T-helper 1 cell (primary cell): Measurements from ENCODE around the gene OR10G2.
"Not testable (repeated sequence)": the region's sequence is repeated elsewhere in the genome, so short reads cannot be mapped to it uniquely, and the experiment has no call there.

Experiments
- DNase-seq, 5 donors: peaks; one replicate each; pipeline ENCODE4 v3.0.0-alpha.2; 2012 to 2020
- total RNA-seq, 4 donors: gene quantifications; one replicate each; lab custom pipeline; 2026; lab: John Stamatoyannopoulos, UW

OR10G2 gene, protein sequence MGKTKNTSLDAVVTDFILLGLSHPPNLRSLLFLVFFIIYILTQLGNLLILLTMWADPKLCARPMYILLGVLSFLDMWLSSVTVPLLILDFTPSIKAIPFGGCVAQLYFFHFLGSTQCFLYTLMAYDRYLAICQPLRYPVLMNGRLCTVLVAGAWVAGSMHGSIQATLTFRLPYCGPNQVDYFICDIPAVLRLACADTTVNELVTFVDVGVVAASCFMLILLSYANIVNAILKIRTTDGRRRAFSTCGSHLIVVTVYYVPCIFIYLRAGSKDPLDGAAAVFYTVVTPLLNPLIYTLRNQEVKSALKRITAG
- 0 reads per million in 4 donors for total RNA-seq

DNA sequence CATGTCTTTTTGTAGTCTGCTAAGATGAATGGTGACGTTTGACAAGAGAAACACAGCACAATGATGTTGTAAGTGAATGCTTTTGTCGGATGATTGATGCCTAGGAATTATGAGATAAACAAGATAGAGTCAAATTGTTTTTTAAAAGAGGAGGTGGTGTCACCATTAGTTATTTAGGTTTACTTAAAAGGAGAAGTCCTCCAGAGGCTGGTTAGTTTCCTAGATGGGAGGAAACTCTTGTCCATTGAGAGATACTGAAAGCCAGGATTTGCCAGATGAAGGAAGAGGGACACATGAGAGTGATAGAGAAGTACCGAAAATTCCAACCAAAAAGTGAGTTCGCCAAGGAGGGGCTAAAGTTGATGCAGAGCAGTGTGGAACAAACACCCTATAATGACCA lies at the start of gene OR10G2:
Gene OR10G2, minus strand, starts transcription at position 101 of the 400 bp plus-strand sequence. Its CDS starts 98 bp downstream, at position 3.
- DNase-seq = no peak

DNA sequence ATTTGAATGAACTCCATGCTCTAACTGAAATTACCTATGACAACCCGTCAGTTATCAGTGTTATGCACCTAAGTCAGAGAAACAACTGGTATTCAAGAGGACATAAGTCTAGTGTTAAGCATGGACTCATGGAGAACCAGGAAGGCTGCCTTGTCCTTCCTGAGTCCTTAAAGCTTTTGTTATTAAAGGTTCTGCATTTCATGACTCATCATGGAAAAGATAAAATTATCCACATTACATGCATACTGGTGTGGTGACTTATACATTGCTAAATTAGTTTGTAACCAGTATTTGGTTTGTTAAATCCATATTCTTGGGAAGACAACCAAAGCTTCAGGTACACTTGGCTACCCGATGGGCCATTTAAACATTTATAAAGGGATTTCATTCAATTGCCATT lies 45.3 kb upstream of the OR10G2 start:
- DNase-seq = no peak

DNA sequence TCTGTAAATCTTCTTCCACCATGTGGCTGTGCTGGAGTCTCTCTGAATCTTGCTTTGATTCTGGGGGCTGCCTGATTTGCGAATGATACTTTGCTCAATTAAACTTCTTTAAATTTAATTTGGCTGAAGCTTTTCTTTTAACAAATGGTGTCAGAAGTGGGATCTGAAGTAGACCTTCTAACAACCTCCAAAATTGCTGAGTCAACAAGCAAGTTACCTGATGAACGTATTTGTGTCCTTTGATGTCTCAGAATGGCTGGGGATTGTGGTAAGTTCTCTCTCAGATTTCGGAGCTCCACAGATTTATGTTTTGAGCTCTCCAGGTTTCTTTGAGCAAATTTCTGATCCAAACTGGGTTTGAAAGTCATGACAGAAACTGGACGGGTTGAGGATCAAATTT lies 40.8 kb upstream of the OR10G2 start:
- DNase-seq = no peak

DNA sequence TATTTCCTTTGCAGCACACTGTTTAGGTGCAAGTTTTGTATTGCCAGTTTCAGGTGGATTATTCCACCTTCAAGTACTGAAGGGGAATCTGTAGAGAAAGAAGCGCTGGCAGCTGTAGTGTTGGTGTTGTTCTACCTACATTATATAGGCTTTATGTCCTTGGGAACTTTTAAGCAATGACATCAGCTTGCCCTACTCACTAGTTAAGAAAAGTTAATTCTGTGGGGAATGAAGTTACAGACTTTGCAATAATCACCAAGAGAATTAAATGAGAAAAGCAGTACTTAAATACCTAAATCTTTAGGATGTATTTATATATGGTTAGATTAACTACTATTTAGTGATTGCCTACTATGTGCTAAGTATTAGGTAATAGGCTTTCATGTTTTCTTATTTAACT lies 39.0 kb upstream of the OR10G2 start, which contains the start of gene OR4E1:
Gene OR4E1, minus strand, starts transcription at position 101 of the 400 bp plus-strand sequence. CDS start 2,883 bp downstream, outside the sequence.
- DNase-seq = no peak

DNA sequence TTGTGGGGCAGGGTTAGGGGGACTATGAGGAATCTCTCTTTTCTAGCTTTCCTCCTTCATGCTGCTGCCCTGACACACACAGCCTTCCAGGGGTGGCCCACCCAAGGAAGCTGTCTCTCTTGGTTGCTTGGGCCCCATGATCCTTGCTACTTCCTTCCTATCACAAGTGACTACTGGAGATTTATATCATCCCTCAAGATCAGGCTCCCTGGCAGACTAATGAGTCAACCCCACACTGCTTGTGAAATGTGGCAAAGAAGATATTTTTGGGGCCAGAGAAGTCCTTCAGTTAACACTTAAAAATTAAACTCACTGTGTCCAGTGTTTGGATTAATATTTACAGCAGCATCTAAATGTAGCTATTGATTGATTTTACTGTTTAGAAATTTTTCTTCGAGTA lies 37.4 kb upstream of the OR10G2 start:
- no peak for DNase-seq

DNA sequence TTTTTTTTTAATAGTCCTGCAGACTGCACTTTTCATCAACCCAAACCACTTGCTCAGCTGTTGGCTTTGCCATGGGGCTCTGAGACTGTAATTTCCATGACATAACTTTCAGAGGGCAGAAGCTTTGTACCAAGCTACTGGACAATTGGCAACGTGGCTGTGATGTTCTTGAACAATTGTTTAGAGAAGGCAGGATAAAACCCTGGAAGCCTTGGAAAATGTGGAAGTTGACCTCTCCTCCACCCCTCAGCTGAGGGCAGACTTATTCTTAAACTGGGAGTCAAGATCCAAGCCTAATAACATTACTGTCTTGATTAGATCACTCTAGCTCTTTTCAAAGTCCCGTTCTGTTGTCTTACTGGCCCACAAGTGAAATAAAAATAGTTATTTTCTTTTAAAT lies 36.6 kb upstream of the OR10G2 start:
- no peak for DNase-seq

DNA sequence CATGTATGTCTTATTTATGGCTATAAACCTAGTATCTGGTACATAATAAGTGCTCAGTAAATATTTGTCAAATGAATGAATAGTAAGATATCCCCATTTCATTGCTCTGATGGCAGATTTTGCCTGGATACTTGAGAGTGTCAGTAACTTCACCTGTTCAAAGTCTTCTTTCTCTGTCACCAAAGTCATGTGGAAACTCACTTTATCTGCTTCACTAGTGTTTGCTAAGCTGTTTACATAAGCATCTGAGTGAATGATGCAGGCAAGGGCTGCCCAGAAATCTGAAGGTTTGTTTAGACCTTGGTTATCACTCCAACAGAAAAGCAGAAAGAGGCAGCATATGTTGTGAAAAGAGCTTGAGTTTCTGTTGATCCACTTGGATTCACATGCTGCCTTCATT lies 34.5 kb upstream of the OR10G2 start:
- no peak for DNase-seq

DNA sequence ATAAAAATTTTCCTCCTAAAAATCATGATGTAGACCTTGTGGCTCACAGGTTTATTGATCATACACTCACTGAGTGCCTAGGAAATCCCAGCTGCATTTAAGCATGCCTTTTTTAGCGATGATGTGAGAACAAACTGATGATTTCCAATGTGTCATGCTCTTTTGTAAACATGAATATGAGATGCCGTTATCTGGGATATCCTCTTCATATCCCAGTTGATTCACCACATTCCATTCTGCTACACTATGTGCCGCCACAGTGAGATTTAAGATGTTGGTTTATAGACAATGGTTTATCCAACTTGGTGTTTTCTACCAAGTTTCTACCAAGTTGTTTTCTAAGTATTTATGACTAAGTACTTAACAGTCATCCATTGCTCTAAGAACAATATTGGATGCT lies 33.6 kb upstream of the OR10G2 start:
- no peak for DNase-seq

DNA sequence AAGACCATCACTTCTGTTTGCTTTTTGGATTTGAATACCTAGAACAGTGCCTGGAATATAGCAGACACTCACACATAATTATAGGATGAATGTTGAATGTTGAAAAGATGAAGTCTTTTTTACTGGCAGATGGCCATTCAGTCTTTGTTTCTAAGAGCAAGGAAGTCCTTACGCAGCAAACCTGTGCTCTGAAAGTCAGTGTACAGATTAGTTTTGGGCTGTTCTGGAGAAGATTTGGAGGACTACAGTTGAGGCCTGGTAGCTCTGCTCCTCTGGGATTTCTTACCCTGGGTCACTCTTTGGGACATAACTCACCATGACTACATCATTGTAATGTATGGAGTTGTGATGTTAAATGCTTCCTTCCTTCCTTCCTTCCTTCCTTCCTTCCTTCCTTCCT lies 22.2 kb upstream of the OR10G2 start:
- no peak for DNase-seq

DNA sequence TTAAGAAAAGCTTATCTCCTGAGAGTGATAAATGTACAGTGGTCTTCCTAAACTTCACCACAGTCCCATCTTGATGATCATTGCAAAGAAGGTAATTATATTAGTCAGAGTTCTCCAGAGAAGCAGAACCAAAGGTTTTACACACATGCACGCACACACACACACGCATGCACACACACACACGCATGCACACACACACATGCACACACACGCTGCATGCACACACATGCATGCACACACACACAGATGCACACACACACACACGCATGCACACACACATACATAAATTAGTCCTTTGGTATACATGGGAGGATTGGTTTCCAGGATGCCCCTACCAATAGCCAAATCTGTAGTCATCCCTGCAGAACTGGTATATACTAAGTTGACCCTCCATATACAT lies 19.5 kb upstream of the OR10G2 start:
- DNase-seq = no peak

DNA sequence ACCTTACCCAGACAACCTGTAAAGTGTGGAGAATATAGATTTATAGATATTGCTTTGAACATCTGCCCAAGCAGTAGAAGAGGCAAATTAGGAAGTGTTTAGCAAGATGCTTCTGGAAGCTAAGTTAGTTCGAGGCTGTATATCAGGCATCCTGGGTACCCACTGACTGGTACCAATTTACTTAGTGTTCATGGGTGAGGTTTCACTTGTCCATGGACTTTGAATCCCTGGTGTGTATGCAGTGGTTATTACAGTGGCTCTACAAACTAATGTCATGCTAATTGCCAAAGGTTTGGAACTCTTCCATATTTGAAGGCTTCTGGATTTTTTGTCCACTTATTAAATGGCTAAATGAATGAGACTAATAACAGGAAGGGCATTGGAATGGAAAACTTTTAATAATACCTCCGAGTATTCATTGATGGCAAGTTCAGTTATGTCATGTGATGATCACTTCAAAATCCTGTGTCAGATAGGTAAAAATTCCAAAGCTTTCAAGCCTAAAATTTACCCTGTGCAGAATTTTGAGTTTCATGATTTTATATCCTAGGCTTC lies 18.7 kb upstream of the OR10G2 start, which contains the start of gene OR4E2:
Gene OR4E2, plus strand, starts transcription at position 505 of the 555 bp plus-strand sequence. CDS start 11,248 bp downstream, outside the sequence.
- no peak for DNase-seq

DNA sequence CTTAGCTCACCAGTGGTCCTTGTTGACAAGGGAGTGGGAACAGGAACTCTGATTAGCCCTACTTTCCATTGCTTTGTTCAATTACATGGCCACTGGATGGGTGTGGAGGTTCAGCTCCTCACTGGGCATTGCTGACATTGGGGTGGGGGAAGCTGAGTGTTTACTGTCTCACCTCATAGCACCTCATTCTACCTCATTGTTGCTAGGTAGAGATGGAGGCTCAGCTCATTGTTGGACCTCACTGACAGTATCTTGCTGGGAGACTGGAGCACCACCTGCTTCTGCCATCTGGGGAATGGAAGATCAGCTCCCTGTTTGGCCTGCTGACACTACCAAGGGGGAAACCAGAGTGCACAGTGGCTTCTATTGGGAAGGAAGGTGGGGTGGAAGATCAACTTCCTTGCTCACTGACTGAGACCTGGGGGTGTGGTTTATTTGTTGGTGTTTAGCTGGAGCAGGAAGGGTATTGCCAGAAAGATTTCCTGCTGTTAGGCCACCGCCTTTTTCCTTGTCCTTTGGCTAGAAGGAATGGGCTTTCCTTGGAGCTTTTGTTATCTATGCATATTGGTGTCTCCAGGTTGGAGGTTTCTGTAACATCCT lies 17.6 kb upstream of the OR10G2 start:
- no peak for DNase-seq

DNA sequence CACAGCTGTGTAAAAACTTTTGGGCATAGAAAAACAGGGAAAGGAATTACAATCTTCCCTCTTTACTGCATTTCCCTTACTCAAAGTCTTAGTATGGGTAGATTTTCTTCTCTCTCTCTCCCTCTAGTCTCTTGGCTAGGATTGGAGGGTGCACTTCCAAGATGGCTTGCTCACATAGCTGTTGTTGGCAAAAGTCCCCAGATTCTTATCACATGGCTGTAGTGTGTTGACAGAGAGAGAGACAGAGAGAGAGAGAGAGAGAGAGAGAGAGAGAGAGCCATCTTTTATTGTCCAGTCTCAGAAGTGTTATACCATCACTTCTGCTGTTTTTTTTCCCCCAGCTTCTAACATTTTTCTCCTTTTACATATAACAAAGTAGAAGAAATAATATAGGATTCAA lies 12.6 kb upstream of the OR10G2 start:
- DNase-seq = no peak

DNA sequence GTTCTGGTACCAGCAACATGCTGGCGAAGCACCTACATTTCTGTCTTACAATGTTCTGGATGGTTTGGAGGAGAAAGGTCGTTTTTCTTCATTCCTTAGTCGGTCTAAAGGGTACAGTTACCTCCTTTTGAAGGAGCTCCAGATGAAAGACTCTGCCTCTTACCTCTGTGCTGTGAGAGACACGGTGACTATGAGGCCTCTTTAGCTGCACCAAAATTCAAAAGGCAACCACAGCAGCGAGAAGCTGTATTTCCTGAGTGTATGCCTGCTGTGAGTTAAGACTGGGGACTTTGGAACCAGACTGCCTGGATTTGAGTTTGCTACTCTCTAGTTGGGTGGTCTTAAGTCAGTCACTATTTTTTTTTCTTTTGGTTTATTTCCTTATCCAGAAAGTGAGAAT lies 8.7 kb upstream of the OR10G2 start:
- DNase-seq = no peak

DNA sequence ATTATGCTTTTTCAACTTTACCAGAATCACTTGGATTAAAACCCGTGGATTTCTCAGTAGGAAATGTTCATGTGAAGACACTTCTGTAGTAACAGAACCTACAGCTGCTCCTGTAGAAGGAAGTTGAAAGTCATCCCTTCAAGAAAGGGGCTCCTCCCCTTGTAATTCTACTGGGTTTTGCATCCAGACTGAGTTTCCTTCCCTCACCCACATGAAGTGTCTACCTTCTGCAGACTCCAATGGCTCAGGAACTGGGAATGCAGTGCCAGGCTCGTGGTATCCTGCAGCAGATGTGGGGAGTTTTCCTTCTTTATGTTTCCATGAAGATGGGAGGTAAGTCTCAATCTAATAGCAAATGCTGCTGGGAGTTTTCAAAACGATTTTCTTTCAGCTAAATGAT lies 7.9 kb upstream of the OR10G2 start:
- DNase-seq = no peak

DNA sequence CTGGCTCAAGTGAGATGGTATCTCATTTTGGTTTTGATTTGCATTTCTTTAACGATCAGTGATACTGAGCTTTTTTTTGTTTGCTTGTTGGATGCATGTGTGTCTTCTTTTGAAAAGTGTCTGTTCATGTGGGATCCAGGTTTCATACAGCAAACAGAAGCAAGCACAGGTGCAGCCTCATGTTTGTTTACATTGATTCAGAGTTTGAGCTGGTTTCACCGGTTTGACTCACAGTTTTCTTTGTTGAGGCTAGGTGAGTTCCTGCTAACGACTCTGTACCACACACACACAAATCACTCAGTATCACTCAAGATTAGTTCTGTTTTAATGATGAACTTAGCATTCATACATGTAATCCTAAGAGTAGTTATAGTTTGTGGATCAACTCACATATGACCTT lies 3.7 kb downstream of the OR10G2 start:
- DNase-seq = no peak

DNA sequence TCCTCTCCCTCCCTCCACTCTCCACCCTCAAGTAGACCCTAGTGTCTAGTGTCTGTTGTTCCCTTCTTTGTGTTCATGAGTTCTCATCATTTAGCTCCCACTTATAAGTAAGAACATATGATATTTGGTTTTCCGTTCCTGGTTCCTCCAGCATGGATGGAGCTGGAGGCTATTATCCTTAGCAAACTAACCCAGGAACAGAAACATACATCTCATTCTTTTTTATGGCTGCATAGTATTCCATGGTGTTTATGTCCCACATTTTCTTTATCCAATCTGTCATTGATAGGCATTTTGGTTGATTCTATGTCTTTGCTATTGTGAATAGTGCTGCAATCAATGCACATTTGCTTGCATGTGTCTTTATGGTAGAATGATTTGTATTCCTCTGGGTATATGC lies 4.2 kb downstream of the OR10G2 start:
- DNase-seq = not testable (repeated sequence)

DNA sequence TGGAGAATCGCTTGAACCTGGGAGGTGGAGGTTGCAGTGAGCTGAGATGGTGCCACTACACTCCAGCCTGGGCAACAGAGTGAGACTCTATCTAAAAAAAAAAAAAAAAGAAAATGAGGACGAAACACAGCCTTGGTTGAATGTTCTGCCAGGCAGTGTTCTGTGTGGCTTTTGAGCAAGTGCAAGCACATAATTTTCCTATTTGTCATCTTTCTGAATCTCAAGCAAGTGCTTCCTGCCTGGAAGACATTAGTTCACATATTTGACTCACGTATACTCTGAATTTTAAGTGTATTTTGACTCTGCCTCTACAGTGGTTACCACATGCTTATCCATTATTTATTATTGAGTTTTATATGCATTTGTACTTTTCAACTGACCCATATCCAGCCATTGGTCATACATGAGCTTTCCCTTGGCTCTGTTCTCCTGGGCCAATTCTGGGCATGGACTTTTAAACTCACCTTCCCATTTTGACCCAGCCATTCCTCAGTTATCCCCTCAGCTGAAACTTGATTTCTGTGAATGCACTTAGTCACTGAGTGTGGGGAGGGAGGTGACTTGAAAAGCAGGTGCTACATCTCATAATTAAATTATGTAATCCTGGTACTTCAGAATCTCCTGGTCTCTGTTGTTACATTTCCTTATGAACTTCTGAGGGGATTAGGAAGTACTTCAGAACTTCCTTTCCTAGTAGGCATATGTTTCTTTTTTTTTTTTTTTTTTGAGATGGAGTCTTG lies 8.1 kb downstream of the OR10G2 start:
- no peak for DNase-seq

DNA sequence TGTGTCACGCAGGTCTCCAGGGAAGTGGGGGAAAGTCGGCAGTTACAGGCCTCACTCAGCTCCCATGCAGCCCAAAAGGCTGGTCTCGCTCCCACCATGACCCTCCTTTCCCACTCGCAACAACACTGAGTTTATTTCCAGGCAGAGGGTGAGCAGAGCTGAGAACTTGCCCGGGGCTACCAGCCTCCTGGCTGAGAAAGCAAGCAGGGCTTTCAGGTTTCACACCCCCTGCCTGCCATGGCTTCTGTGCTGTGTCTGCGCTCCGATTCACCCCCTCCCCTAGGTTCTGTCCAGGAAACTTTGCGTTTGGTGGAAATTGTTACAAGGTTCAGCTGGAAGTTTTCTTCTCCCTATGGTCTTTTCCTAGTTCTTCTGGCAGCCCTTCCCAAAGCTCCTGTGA lies 17.1 kb downstream of the OR10G2 start:
- no peak for DNase-seq

DNA sequence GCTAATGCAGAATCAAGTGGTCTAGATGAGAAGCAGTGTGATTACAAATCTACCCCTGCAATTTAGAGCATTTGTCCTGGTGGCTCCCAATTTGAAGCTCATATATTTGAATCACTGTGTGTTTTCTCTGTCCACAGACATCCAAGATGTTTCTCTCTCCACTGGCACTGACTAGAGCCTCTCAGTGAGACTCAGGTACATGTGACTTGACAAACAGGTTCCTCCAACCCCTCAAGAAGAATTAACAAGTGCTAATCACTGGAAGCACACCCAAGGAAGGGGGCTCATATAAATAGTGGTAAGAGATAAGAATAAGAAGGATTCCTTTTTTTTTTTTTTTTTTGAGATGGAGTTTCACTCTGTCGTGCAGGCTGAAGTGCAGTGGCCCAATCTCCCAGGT lies 20.5 kb downstream of the OR10G2 start:
- DNase-seq = no peak

DNA sequence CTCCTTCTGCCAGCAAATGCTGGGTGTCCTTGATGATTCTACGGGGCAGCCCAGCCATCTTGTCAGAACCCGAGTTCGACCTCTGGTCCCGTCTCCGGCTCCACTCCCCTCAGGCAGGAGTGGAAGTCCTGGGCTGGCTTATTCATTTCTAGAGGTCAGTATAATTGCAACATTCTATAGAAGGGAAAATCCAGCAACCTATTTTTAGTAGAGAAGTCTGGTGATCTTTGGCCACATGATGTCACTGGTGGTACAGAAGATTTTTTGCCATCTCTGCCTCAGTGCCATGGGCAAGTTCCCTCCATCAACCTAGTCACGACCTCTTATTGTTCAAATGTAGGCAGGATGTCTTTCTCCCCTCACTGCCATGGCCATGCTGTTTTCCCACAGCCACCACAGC lies 22.4 kb downstream of the OR10G2 start:
- DNase-seq = no peak

DNA sequence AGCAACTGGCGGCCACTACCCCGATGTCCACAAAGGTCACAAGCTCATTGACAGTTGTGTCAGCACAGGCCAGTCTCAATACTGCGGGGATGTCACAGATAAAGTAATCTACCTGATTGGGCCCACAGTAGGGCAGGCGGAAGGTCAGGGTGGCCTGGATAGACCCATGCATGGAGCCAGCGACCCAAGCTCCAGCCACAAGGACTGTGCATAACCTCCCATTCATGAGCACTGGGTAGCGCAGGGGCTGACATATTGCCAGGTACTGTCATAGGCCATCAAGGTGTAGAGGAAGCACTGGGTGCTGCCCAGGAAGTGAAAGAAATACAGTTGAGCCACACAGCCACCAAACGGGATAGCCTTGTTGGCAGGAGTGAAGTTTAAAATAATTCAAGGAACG lies 32.6 kb downstream of the OR10G2 start:
- DNase-seq = not testable (repeated sequence)

DNA sequence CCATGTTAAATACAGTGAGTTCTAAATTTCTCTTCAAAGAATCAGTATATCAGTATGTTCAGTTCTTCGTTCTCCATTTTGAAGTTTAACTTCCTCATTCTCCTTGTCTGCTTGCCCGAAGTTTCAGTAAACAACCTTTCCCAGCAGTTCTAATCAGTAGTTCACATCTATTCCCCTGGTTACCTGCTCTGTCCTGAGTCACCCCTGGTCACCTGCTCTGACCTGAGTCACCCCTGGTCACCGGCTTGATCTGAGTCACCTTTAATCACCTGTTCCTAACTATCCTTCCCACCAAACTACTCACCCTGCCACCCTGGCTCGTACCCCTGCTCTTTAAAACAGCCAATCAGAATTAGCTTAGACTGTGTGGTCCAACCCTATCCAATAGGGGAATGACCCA lies 45.4 kb downstream of the OR10G2 start:
- no peak for DNase-seq
